Transverse colon (tissue), 4 donors: ENCODE results near the gene ACTL9. TPM values are rescaled to one million over a fixed set of nuclear protein-coding genes. Genes with fewer than 3 reads are reported as not detected.

Experiments
- DNase-seq: peaks from one replicate; pipeline ENCODE4 v3.0.0-alpha.2; 2019
- H3K27ac ChIP-seq, 4 donors: fragments of 200-600 bp; sonication (generic); 2 replicates each; pipeline ENCODE4 v1.5.1; 2016 to 2018; ENCODE audit warnings: inconsistent platforms in 4 of 4
- H3K27me3 ChIP-seq: fragments of 200-600 bp; sonication (generic); 2 replicates; pipeline ENCODE4 v1.5.1; 2017; ENCODE audit warnings: inconsistent platforms
- H3K36me3 ChIP-seq, 4 donors: fragments of 200-600 bp; sonication (generic); 2 replicates each; pipeline ENCODE4 v1.5.1; 2017 to 2019; ENCODE audit warnings: inconsistent platforms in 4 of 4
- H3K4me1 ChIP-seq, 4 donors: fragments of 200-600 bp; sonication (generic); 2 replicates each; pipeline ENCODE4 v1.5.1; 2017 to 2020; ENCODE audit warnings: inconsistent platforms in 4 of 4
- H3K4me3 ChIP-seq, 4 donors: fragments of 200-600 bp; sonication (generic); 1 replicate in 1 of 4; 2 replicates in 3 of 4; pipeline versions ENCODE4 v1.5.1 to v1.6.1; 2017 to 2019; ENCODE audit warnings: inconsistent platforms in 4 of 4
- H3K9me3 ChIP-seq, 2 donors: fragments of 200-600 bp; sonication (generic); 2 replicates each; pipeline ENCODE4 v1.5.1; 2017 to 2019; ENCODE audit warnings: inconsistent platforms in 2 of 2
- EP300 ChIP-seq: sonication (generic); formaldehyde crosslinking; IDR thresholded peaks from one replicate; pipeline ENCODE4 v1.6.1; 2017; ENCODE audit warnings: antibody characterized with exemption, low read depth
- POLR2A ChIP-seq: fragments of 450-650 bp; IDR thresholded peaks from one replicate; pipeline ENCODE4 v1.6.1; 2016; ENCODE audit warnings: antibody characterized with exemption, mild to moderate bottlenecking, moderate library complexity
- POLR2AphosphoS5 ChIP-seq, 3 donors: sonication (generic); formaldehyde crosslinking; IDR thresholded peaks; one replicate each; pipeline ENCODE4 v1.6.1; 2016; ENCODE audit warnings: antibody characterized with exemption in 3 of 3
- whole genome bisulfite sequencing, 2 donors: methylation state at CpG; one replicate each; pipeline ENCODE4 v1.1.5; 2018; ENCODE audit warnings: low coverage in 1 of 2; 5-methylcytosine and 5-hydroxymethylcytosine counted together
- in situ Hi-C, 4 donors: fragments of 200-750 bp; cut with MboI; loops; one replicate each; pipeline versions ENCODE4 v1.15.0 to v1.15.1; 2017; ENCODE audit warnings: low sequenced_read_pairs in 3 of 4, low pct_ligation_motif_present in 1 of 4, low pct_unique_long_range_greater_than_20kb in 1 of 4
- intact Hi-C: fragments of 100-400 bp; cut with DNase I; formaldehyde crosslinking; loops from one replicate; pipeline ENCODE4 v1.15.1; 2023; ENCODE audit warnings: low total_unique reads
- total RNA-seq, 4 donors: library from RNA; depleted of rRNA; stranded (reverse); fragments of >200 nt; gene quantifications; one replicate each; pipeline ENCODE4 v1.1.0, GENCODE V29; 2016
- TF ChIP-seq, protein P1 (sequence below), 5 experiments: fragments of 200-600 bp in 3 of 5; fragments of 450-650 bp in 2 of 5; sonication (generic) in 3 of 5; IDR thresholded peaks; 1 replicate in 2 of 5; 2 replicates in 3 of 5; pipeline ENCODE4 v1.5.1; 2016 to 2017; ENCODE audit warnings: antibody characterized with exemption in 5 of 5, inconsistent platforms in 3 of 5, mild to moderate bottlenecking in 2 of 5, moderate library complexity in 1 of 5

Gene ACTL9
- total RNA-seq, 4 donors from 2014 or later, result not detected

DNA sequence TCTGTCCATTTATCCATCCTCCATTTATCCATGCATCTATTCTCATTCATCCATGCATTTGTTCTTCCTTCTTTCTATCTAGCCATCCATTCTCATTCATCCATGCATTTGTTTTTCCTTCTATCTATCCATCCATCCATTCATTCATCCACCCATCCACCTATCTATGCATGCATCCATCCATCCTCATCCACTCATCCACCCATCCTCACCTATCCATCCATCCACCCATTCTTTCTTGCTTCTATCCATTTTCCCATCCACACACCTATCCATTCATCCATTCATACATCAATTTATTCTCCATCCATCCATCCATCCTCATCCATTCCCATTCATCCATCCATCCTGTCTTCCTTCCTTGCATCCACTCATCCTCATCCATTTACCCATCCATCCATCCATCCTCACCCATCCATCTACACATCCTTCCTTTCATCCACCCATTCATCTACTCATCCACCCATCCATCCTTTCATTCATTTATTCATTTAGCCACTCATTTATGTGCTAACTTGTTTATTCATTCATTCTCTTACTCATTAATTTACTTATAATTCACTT is 20.3 kb downstream of the ACTL9 start:
- TF ChIP-seq EP300, result no peak
- TF ChIP-seq, protein P1, sequence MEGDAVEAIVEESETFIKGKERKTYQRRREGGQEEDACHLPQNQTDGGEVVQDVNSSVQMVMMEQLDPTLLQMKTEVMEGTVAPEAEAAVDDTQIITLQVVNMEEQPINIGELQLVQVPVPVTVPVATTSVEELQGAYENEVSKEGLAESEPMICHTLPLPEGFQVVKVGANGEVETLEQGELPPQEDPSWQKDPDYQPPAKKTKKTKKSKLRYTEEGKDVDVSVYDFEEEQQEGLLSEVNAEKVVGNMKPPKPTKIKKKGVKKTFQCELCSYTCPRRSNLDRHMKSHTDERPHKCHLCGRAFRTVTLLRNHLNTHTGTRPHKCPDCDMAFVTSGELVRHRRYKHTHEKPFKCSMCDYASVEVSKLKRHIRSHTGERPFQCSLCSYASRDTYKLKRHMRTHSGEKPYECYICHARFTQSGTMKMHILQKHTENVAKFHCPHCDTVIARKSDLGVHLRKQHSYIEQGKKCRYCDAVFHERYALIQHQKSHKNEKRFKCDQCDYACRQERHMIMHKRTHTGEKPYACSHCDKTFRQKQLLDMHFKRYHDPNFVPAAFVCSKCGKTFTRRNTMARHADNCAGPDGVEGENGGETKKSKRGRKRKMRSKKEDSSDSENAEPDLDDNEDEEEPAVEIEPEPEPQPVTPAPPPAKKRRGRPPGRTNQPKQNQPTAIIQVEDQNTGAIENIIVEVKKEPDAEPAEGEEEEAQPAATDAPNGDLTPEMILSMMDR (IDR thresholded peaks at IDR 0.05), result no peak
- no peak for TF ChIP-seq POLR2A
- TF ChIP-seq POLR2AphosphoS5 (IDR thresholded peaks at IDR 0.05), result no peak
- no peak overlapping the region for H3K4me3 ChIP-seq
- no peak overlapping the region for H3K27ac ChIP-seq
- H3K9me3 ChIP-seq, result no peaks in the 10 kb centered on the region
- no peak for DNase-seq
- H3K36me3 ChIP-seq, result no peaks in the 10 kb centered on the region
- in situ Hi-C loops, result no loop called here
- intact Hi-C loops, result no loop called here
- no peaks in the 10 kb centered on the region for H3K27me3 ChIP-seq
- no peaks in the 10 kb centered on the region for H3K4me1 ChIP-seq

GRCh38 chr19:8675066-8675465 is 23.5 kb downstream of the ACTL9 start:
- intact Hi-C loops, result no loop called here
- no peak overlapping the region for H3K4me3 ChIP-seq
- no peak for DNase-seq
- H3K27ac ChIP-seq, result no peak overlapping the region
- in situ Hi-C loops, result no loop called here
- no peaks in the 10 kb centered on the region for H3K4me1 ChIP-seq
- H3K27me3 ChIP-seq, result no peaks in the 10 kb centered on the region
- WGBS, 2 donors, result 74 to 83% methylated on average over 3 of the region's 3 CpGs
- no peaks in the 10 kb centered on the region for H3K9me3 ChIP-seq
- TF ChIP-seq EP300 (no peak), POLR2AphosphoS5 (IDR thresholded peaks at IDR 0.05) (no peak), POLR2A (no peak)
- TF ChIP-seq, protein P1 (IDR thresholded peaks at IDR 0.05), result no peak
- no peaks in the 10 kb centered on the region for H3K36me3 ChIP-seq

- 62% methylated on average over 6 of the region's 6 CpGs; no CpG with 5 or more reads in 1 of the 2 donors for WGBS, 2 donors
- in situ Hi-C loops, result loop anchor here in 3 of 4 donors (25.0 kb wide), 1 partner anchor 414 kb away; the partner anchor contains the start of gene OR1M1 (in 3 of the 3)
Observed at GRCh38 chr19:8673276-8673891, 25.2 kb downstream of the ACTL9 start.

GRCh38 chr19:8666814-8667405 is 31.7 kb downstream of the ACTL9 start:
- WGBS, 2 donors, result 51 to 62% methylated on average over 3 to 9 of the region's 9 CpGs

More at GRCh38 chr19:8673276-8673891, 25.2 kb downstream of the ACTL9 start:
- Histone ChIP-seq H3K4me3 (no peak overlapping the region), H3K27me3 (no peaks in the 10 kb centered on the region), H3K36me3 (no peaks in the 10 kb centered on the region), H3K4me1 (no peaks in the 10 kb centered on the region), H3K27ac (no peak overlapping the region), H3K9me3 (no peaks in the 10 kb centered on the region)
- TF ChIP-seq EP300 (no peak), POLR2AphosphoS5 (IDR thresholded peaks at IDR 0.05) (no peak), POLR2A (no peak)
- TF ChIP-seq, protein P1 (IDR thresholded peaks at IDR 0.05), result no peak
- DNase-seq, result no peak
- intact Hi-C loops, result no loop called here

More at GRCh38 chr19:8666814-8667405, 31.7 kb downstream of the ACTL9 start:
- TF ChIP-seq POLR2A (no peak), POLR2AphosphoS5 (IDR thresholded peaks at IDR 0.05) (no peak), EP300 (no peak)
- TF ChIP-seq, protein P1 (IDR thresholded peaks at IDR 0.05), result no peak
- H3K36me3 ChIP-seq, result no peaks in the 10 kb centered on the region
- H3K9me3 ChIP-seq, result no peaks in the 10 kb centered on the region
- H3K4me1 ChIP-seq, result no peaks in the 10 kb centered on the region
- no peak overlapping the region for H3K4me3 ChIP-seq
- intact Hi-C loops, result no loop called here
- peaks cover 7% of the 10 kb centered on the region for H3K27me3 ChIP-seq
- no peak overlapping the region for H3K27ac ChIP-seq
- in situ Hi-C loops, result loop anchor here in 3 of 4 donors (25.0 kb wide), 1 partner anchor 420 kb away; the partner anchor contains the start of gene OR1M1 (in 3 of the 3)
- DNase-seq, result no peak
